Stimulated activated CD8-positive, alpha-beta memory T cell treated with anti-CD3 and anti-CD28 coated beads, Interleukin-7, amount 100 ng/mL, for 4 hours (primary cell): Measurements from ENCODE around the gene PTPRN2.

ENCODE experiments used
- DNase-seq, 2 donors: peaks; one replicate each; pipeline ENCODE4 v3.0.0-alpha.2; 2020; ENCODE audit warnings: low read depth in 2 of 2

PTPRN2 gene

GRCh38 chr7:158015403-158016179 is 572.0 kb downstream of the PTPRN2 start:
- DNase-seq = no peak

GRCh38 chr7:158014976-158015375 is 572.6 kb downstream of the PTPRN2 start:
- DNase-seq = no peak

- DNase-seq = no peak
Observed at GRCh38 chr7:158013085-158013668, 574.4 kb downstream of the PTPRN2 start.

DNA sequence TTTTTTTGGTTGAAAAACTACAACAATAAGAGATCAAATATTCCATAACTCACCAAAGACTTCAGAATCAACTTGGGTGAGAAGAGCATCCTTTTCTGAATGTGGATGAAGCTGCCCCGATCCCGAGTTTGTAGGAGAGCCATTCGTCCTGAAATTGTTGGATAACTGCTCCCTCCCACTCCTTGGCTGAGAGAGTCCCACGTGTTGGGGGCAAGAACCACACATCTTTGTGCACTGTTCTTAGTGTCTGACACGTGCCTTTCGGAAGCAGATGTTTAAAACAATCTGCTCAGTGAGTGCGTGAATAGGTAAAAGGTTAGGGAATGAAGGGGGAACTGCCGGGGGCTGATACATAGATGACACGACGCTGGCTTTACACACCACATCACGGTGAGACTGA is 575.7 kb downstream of the PTPRN2 start:
- DNase-seq = no peak

GRCh38 chr7:158010961-158011693 is 576.5 kb downstream of the PTPRN2 start:
- DNase-seq = no peak

DNA sequence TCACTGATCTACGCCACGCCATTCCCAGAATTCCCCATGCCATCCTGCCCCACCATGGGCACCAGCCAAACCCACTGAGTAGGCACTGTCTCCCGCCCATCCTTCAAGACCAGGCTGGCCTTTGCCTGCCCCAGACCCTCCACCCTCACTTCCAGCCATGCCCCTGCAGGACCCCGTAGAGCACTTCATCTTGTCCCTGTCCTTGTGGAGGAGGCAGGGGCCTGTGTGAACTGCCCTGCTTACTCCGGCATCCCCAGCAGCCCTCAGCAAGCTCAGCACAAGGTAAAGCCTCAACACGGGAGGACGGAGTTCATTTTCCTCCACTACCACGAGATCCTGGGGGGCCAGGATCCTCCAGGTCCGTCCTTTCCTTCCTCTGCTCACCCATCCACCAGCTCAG is 577.7 kb downstream of the PTPRN2 start:
- no peak for DNase-seq

GRCh38 chr7:158008267-158008666 is 579.4 kb downstream of the PTPRN2 start:
- no peak for DNase-seq

DNA sequence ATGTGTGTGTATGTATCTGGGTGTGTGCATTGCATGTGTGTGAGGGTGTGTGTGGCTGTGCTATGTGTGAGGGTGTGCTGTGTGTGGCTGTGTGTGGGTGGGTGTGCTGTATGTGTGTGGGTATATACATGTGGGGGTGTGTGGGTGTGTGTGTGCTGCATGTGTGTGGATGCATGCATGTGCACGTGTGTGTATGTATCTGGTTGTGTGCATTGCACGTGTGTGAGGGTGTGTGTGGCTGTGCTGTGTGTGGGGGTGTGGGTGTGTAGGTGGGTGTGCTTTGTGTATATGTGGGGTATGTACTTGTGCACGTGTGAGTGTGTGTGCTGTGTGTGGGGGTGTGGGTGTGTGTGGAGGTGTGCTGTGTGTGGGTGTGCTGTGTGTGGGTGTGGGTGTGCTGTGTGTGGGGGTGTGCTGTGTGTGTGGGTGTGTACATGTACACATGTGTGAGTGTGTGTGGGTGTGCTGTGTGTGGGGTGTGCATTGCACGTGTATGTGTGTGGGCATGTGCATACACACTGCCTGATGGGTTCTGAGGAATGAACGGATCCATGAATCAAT is 579.8 kb downstream of the PTPRN2 start:
- DNase-seq = no peak

- DNase-seq = no peak
Observed at GRCh38 chr7:158006841-158007696, 580.6 kb downstream of the PTPRN2 start.

- DNase-seq = no peak
Observed at GRCh38 chr7:158005531-158005930, 582.1 kb downstream of the PTPRN2 start.

- no peak for DNase-seq
Observed at GRCh38 chr7:158004123-158004490, 583.5 kb downstream of the PTPRN2 start.

DNA sequence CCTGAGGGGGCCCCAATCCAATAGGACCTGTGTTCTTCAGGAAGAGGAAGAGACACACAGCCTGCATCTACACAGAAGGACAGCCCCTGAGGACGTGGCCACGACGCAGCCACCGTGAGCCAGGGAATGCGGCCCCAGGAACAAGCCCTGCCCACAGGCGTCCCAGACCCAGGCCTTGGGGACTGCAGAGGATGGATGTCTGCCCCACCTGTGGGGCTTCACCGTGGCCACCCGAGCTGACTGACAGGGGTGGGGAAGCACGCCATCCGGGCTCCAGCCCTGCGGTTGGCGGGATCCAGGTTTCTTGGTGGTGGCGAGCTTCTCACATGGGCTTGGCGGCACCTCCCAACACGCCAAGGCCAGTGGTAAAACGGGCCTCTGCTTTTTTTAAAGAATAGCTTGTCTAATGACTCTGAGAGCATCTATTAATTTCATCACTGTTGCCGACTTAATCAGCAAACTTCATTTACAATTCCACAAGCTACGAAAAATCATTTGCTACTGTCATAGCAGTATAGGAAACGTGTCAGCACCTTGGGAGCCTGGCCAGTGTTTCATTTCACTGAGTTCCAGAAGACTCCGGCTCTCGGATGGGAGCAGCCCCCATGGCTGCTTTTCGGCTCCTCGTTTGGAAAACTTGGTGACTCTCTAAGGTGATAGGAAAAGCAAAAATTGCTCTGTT is 584.0 kb downstream of the PTPRN2 start:
- DNase-seq = no peak

GRCh38 chr7:158002486-158003080 is 585.0 kb downstream of the PTPRN2 start:
- DNase-seq = no peak

DNA sequence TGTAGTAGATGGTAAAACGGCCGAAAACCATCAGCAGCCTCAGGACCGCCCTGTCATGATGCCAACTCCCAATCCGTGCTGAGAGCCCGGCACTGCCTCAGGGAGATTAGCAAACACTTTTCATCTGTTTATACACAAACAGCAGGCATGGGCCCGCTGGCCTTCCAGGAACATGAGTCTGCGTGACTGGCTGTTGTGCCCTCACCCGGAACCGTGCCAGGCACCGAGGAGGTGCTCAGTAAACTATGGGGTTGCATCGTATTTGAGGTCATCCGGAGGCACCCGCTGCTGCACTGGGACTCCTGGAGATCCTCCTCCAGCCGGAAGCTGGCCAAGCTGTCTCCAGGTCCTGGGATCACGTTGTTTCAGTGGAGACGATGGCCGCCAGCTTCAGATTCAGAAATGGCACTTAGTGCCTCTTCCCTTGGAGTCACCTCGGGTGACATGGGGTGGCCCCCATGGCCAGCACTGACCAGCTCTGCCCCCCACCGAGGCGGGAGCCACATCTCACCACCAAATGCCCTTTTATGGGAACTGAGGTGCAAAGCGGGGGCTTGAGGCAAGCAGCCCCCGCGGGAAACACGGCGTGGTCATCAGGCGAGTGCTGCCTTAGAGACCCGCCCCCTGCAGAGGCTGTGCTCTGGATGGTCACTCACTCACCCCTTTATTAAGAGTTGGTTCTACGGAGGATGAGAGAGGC is 585.9 kb downstream of the PTPRN2 start:
- DNase-seq = no peak

DNA sequence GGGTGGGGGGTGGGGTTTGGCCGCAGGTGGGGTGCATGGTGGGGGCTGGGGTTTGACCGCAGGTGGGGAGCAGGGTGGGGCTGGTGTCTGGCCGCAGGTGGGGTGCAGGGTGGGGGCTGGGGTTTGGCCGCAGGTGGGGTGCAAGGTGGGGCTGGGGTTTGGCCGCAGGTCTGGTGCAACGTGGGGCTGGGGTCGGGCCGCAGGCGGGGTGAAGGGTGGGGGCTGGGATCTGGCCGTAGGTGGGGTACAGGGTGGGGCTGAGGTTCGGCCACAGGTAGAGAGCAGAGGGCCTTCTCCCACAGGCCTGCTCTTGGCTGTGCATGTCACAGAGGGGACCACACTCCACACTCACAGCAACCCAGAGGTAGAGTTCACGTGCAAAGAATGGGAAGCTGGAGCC is 586.6 kb downstream of the PTPRN2 start:
- DNase-seq = no peak

DNA sequence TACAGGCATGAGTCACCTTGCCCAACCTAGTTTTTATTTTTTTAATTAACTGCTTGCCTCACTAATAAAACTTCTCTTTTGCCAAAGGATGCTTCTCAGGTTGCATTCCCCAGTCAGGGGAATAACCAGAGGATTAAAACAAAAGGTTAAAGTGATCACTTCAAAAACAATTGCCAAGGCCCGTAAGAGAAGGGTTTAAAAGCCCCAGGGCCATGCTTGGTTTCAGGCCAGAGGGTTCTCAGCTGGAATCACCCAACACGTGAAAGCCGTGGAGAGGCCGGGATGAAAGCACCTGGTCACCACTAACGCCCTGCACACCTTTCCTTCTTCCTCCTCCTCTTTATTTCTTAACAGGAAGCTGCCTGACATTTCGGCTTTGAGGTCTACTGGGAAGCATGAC is 587.5 kb downstream of the PTPRN2 start:
- DNase-seq = no peak

- no peak for DNase-seq
Observed at GRCh38 chr7:157998884-157999552, 588.6 kb downstream of the PTPRN2 start.

GRCh38 chr7:157997471-157997870 is 590.2 kb downstream of the PTPRN2 start:
- DNase-seq = no peak

GRCh38 chr7:157997080-157997440 is 590.6 kb downstream of the PTPRN2 start:
- DNase-seq = no peak
